Measurements from ENCODE around the gene SOX12.

GRCh38 chr20:371755-372542 is 46.6 kb downstream of the SOX12 start:
- TF ChIP-seq GABPA (IDR thresholded peaks at IDR 0.05; ENCODE audit: low read depth): no peak
- TF ChIP-seq CTCF (IDR thresholded peaks at IDR 0.05; ENCODE audit: insufficient read depth, low read length): no peak

Measured in HL-60 (cell line).